NCI-H146 treated with DMSO at 0.1 percent for 48 hours (cell line): Measurements from ENCODE around the gene ISY1.
A peak's percentile ranks its signal among the peaks of the same experiment; 100 is the strongest.
"Not testable (repeated sequence)": the region's sequence is repeated elsewhere in the genome, so short reads cannot be mapped to it uniquely, and the experiment has no call there.

Experiments used
- DNase-seq: peaks from one replicate; lab custom pipeline; 2025; ENCODE audit not compliant: unreplicated experiment; lab: John Stamatoyannopoulos, UW

Gene ISY1

GRCh38 chr3:129173206-129173605 lies 12.3 kb upstream of the ISY1 start:
- no peak for DNase-seq

GRCh38 chr3:129166579-129167332 lies 5.9 kb upstream of the ISY1 start:
- no peak for DNase-seq

GRCh38 chr3:129165594-129165993 lies 4.7 kb upstream of the ISY1 start:
- not testable (repeated sequence) for DNase-seq

- DNase-seq = no peak
Observed at GRCh38 chr3:129164500-129164899, 3.6 kb upstream of the ISY1 start.

- no peak for DNase-seq
Observed at GRCh38 chr3:129162729-129163579, 2.1 kb upstream of the ISY1 start.

GRCh38 chr3:129161860-129162271 lies 1.0 kb upstream of the ISY1 start:
- no peak for DNase-seq

GRCh38 chr3:129144786-129145185 lies 16.1 kb downstream of the ISY1 start:
- no peak for DNase-seq

GRCh38 chr3:129141011-129141410 lies 19.9 kb downstream of the ISY1 start:
- not testable (repeated sequence) for DNase-seq

- no peak for DNase-seq
Observed at GRCh38 chr3:129139911-129140310, 21.0 kb downstream of the ISY1 start.

- not testable (repeated sequence) for DNase-seq
Observed at GRCh38 chr3:129136275-129136674, 24.6 kb downstream of the ISY1 start.

GRCh38 chr3:129132097-129132866 lies 28.6 kb downstream of the ISY1 start:
- no peak for DNase-seq

GRCh38 chr3:129131465-129132088 lies 29.3 kb downstream of the ISY1 start:
- no peak for DNase-seq

- no peak for DNase-seq
Observed at GRCh38 chr3:129130291-129130813, 30.5 kb downstream of the ISY1 start.

GRCh38 chr3:129128357-129129155 lies 32.3 kb downstream of the ISY1 start:
- no peak for DNase-seq

- no peak for DNase-seq
Observed at GRCh38 chr3:129126726-129127280, 34.1 kb downstream of the ISY1 start.

- no peak for DNase-seq
Observed at GRCh38 chr3:129123314-129124060, 37.4 kb downstream of the ISY1 start.

- no peak for DNase-seq
Observed at GRCh38 chr3:129122412-129123011, 38.4 kb downstream of the ISY1 start.

GRCh38 chr3:129121792-129122411 lies 39.0 kb downstream of the ISY1 start, which contains the start of gene RAB43:
TSS of gene RAB43 (minus strand) at chr3:129121804. CDS start at chr3:129121489, 315 bp downstream.
- peak; percentile 92 for DNase-seq
